Nucleus accumbens (tissue), 56 donors: ENCODE measurements around the gene ACSBG1.
A peak's percentile ranks its signal among the peaks of the same experiment; 100 is the strongest.

Experiments
- DNase-seq, 56 donors: peaks; one replicate each; lab custom pipeline; 2025; lab: John Stamatoyannopoulos, UW

The ACSBG1 gene

GRCh38 chr15:78224023-78224411 is 10.3 kb downstream of the ACSBG1 start:
- DNase-seq: no peak

GRCh38 chr15:78223396-78224022 is 10.9 kb downstream of the ACSBG1 start:
- no peak for DNase-seq

- DNase-seq: no peak
Observed at GRCh38 chr15:78222745-78223395, 11.5 kb downstream of the ACSBG1 start.

GRCh38 chr15:78220713-78221112 is 13.7 kb downstream of the ACSBG1 start:
- DNase-seq: no peak

GRCh38 chr15:78216276-78217104 is 17.9 kb downstream of the ACSBG1 start:
- peak in 38 of 56 donors; percentile 17 to 89 (median 56) for DNase-seq

- DNase-seq: no peak
Observed at GRCh38 chr15:78213956-78214355, 20.4 kb downstream of the ACSBG1 start.

GRCh38 chr15:78213425-78213750 is 21.0 kb downstream of the ACSBG1 start:
- DNase-seq: no peak

GRCh38 chr15:78212546-78213424 is 21.6 kb downstream of the ACSBG1 start:
- peak in 29 of 56 donors; percentile 20 to 91 (median 48) for DNase-seq

- no peak for DNase-seq
Observed at GRCh38 chr15:78212008-78212407, 22.4 kb downstream of the ACSBG1 start.

- peak in 5 of 56 donors; percentile 18 to 37 (median 34) for DNase-seq
Observed at GRCh38 chr15:78211189-78211921, 23.0 kb downstream of the ACSBG1 start.

GRCh38 chr15:78210349-78210717 is 24.0 kb downstream of the ACSBG1 start:
- no peak for DNase-seq

GRCh38 chr15:78209646-78210348 is 24.6 kb downstream of the ACSBG1 start:
- no peak for DNase-seq

- peak in 1 of 56 donors; percentile 29 for DNase-seq
Observed at GRCh38 chr15:78208887-78209645, 25.3 kb downstream of the ACSBG1 start.

GRCh38 chr15:78208341-78208844 is 26.0 kb downstream of the ACSBG1 start:
- DNase-seq: no peak

GRCh38 chr15:78207641-78208340 is 26.6 kb downstream of the ACSBG1 start:
- no peak for DNase-seq

GRCh38 chr15:78207110-78207458 is 27.3 kb downstream of the ACSBG1 start:
- DNase-seq: peak in 1 of 56 donors; percentile 27

- peak in 2 of 56 donors; percentile 43 to 51 for DNase-seq
Observed at GRCh38 chr15:78206326-78207109, 27.8 kb downstream of the ACSBG1 start.
